Measurements from ENCODE around the gene SLC13A4. TPM values are rescaled to one million over a fixed set of nuclear protein-coding genes. Genes with fewer than 3 reads are reported as not detected.

SLC13A4 gene
- total RNA-seq, 1 experiment from 2014 or later = not detected

DNA sequence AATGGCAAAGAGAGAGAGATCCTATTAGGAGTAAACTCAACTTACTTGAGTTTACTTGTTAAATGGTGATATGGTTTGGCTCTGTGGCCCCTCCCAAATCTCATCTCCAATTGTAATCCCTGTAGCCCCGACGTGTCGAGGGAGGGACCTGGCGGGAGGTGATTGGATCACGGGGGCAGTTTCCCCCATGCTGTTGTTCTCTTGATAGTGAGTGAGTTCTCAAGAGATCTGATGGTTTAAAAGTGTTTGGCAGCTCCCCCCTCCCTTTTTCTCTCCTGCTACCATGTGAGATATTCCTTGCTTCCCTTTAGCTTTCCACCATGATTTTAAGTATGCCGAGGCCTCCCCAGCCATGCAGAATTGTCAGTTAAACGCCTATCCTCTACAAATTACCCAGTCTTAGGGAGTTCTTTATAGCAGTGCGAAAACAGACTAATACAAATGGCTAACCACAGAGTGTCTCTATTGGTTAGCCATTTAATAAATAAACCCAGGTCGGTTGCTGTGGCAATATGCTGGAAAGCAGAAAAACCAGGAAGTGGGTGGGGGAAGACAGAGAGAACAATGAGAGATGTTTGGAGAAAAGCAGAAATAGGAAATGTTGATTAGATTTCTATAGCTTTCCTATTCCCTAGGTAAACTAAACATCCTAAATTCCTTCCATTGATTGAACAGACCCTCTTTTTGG lies 68.7 kb downstream of the SLC13A4 start:
- Histone ChIP-seq H3K27me3 (replicated peaks; ENCODE audit: insufficient read depth, low read depth, low read length, poor library complexity) (no peaks in the 10 kb centered on the region), H3K4me1 (ENCODE audit: insufficient read depth, low read length, poor library complexity, severe bottlenecking) (peaks cover 10% of the 10 kb centered on the region), H3K9me3 (ENCODE audit: low read depth, low read length, poor library complexity, severe bottlenecking) (no peaks in the 10 kb centered on the region), H3K27ac (ENCODE audit: low read depth, low read length, poor library complexity, severe bottlenecking) (no peak overlapping the region), H3K36me3 (ENCODE audit: insufficient read depth, low read length, poor library complexity, severe bottlenecking) (no peaks in the 10 kb centered on the region), H3K4me3 (ENCODE audit: low read depth, low read length, poor library complexity, severe bottlenecking) (no peak overlapping the region)
- POLR2A ChIA-PET (ENCODE audit: low non-redundant PET) = no interaction called here
- no peak for DNase-seq (ENCODE audit: low spot score)
- TF ChIP-seq, protein P1, sequence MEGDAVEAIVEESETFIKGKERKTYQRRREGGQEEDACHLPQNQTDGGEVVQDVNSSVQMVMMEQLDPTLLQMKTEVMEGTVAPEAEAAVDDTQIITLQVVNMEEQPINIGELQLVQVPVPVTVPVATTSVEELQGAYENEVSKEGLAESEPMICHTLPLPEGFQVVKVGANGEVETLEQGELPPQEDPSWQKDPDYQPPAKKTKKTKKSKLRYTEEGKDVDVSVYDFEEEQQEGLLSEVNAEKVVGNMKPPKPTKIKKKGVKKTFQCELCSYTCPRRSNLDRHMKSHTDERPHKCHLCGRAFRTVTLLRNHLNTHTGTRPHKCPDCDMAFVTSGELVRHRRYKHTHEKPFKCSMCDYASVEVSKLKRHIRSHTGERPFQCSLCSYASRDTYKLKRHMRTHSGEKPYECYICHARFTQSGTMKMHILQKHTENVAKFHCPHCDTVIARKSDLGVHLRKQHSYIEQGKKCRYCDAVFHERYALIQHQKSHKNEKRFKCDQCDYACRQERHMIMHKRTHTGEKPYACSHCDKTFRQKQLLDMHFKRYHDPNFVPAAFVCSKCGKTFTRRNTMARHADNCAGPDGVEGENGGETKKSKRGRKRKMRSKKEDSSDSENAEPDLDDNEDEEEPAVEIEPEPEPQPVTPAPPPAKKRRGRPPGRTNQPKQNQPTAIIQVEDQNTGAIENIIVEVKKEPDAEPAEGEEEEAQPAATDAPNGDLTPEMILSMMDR (conservative IDR thresholded peaks at IDR 0.05; ENCODE audit: low read depth, low read length) = no peak
- TF ChIP-seq EZH2 (IDR thresholded peaks at IDR 0.05; ENCODE audit: borderline replicate concordance, low read depth, low read length, poor library complexity, severe bottlenecking) = no peak
- intact Hi-C loops (cut with micrococcal nuclease; ENCODE audit: unreplicated experiment) = no loop called here
- CTCF ChIA-PET = no interaction called here
- BruUV-seq (replicated peaks) = no TSS peak

- no TSS peak for BruUV-seq (replicated peaks)
- no peak overlapping the region for H3K27ac ChIP-seq (ENCODE audit: low read depth, low read length, poor library complexity, severe bottlenecking)
- POLR2A ChIA-PET (ENCODE audit: low non-redundant PET) = no interaction called here
- TF ChIP-seq, protein P1 (conservative IDR thresholded peaks at IDR 0.05; ENCODE audit: low read depth, low read length) = no peak
- no peak for TF ChIP-seq EZH2 (IDR thresholded peaks at IDR 0.05; ENCODE audit: borderline replicate concordance, low read depth, low read length, poor library complexity, severe bottlenecking)
- intact Hi-C loops (cut with micrococcal nuclease; ENCODE audit: unreplicated experiment) = no loop called here
- no peak for DNase-seq (ENCODE audit: low spot score)
- H3K4me3 ChIP-seq (ENCODE audit: low read depth, low read length, poor library complexity, severe bottlenecking) = no peak overlapping the region
- CTCF ChIA-PET = no interaction called here
- no peaks in the 10 kb centered on the region for H3K27me3 ChIP-seq (replicated peaks; ENCODE audit: insufficient read depth, low read depth, low read length, poor library complexity)
- H3K36me3 ChIP-seq (ENCODE audit: insufficient read depth, low read length, poor library complexity, severe bottlenecking) = no peaks in the 10 kb centered on the region
- H3K4me1 ChIP-seq (ENCODE audit: insufficient read depth, low read length, poor library complexity, severe bottlenecking) = peaks cover 3% of the 10 kb centered on the region
- H3K9me3 ChIP-seq (ENCODE audit: low read depth, low read length, poor library complexity, severe bottlenecking) = no peaks in the 10 kb centered on the region
Observed at GRCh38 chr7:135658564-135658963, 69.4 kb downstream of the SLC13A4 start.

- BruUV-seq (replicated peaks) = no TSS peak
- CTCF ChIA-PET = no interaction called here
- intact Hi-C loops (cut with micrococcal nuclease; ENCODE audit: unreplicated experiment) = no loop called here
Observed at GRCh38 chr7:135653340-135654080, 74.5 kb downstream of the SLC13A4 start.

More at GRCh38 chr7:135653340-135654080, 74.5 kb downstream of the SLC13A4 start:
- peaks cover 10% of the 10 kb centered on the region for H3K36me3 ChIP-seq (ENCODE audit: insufficient read depth, low read length, poor library complexity, severe bottlenecking)
- no peaks in the 10 kb centered on the region for H3K9me3 ChIP-seq (ENCODE audit: low read depth, low read length, poor library complexity, severe bottlenecking)
- no peak overlapping the region for H3K27ac ChIP-seq (ENCODE audit: low read depth, low read length, poor library complexity, severe bottlenecking)
- H3K27me3 ChIP-seq (replicated peaks; ENCODE audit: insufficient read depth, low read depth, low read length, poor library complexity) = no peaks in the 10 kb centered on the region
- H3K4me3 ChIP-seq (ENCODE audit: low read depth, low read length, poor library complexity, severe bottlenecking) = no peak overlapping the region
- POLR2A ChIA-PET (ENCODE audit: low non-redundant PET) = no interaction called here
- no peak for DNase-seq (ENCODE audit: low spot score)
- no peaks in the 10 kb centered on the region for H3K4me1 ChIP-seq (ENCODE audit: insufficient read depth, low read length, poor library complexity, severe bottlenecking)
- TF ChIP-seq EZH2 (IDR thresholded peaks at IDR 0.05; ENCODE audit: borderline replicate concordance, low read depth, low read length, poor library complexity, severe bottlenecking) = no peak
- TF ChIP-seq, protein P1 (conservative IDR thresholded peaks at IDR 0.05; ENCODE audit: low read depth, low read length) = no peak
